Activated CD8-positive, alpha-beta memory T cell treated with anti-CD3 and anti-CD28 coated beads, Interleukin-2, amount 50 U/mL, for 24 hours (primary cell): ENCODE data around the gene MINDY4.
"Not testable (repeated sequence)": the region's sequence is repeated elsewhere in the genome, so short reads cannot be mapped to it uniquely, and the experiment has no call there.

Experiments used
- DNase-seq: peaks from one replicate; pipeline ENCODE4 v3.0.0-alpha.2; 2020; ENCODE audit errors: extremely low read depth

Gene MINDY4

DNA sequence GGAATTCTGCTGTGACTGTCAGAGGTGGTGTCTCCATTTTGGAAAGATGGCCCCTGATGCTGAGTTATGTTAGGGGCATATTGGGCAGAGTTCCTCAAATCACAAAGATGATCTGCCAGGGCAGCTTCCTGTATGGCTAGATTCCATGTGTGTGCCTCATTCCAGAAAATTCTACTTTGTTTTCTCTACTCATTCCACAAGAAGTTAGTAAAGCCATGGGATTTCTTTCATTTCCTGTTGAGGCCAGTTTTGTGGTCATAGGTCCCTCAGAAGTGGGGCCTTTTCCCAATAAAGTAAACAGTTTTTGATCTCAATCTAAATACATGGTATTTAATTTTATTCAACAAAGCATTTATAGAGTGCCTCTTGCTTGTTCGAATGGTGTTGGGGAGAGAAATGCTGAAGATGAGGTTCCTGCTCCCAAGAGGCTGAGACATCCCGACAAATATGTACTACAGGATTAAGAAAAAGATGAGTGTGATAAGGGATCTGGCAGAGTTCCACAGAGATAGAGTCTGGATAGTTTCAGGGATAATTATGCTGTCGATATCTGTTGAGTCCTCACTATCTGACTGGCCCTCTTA lies 33.0 kb downstream of the MINDY4 start:
- DNase-seq: no peak

- no peak for DNase-seq
Observed at GRCh38 chr7:30805081-30805691, 34.0 kb downstream of the MINDY4 start.

- DNase-seq: no peak
Observed at GRCh38 chr7:30805931-30806330, 34.7 kb downstream of the MINDY4 start.

GRCh38 chr7:30807477-30807876 lies 36.3 kb downstream of the MINDY4 start:
- DNase-seq: not testable (repeated sequence)

- not testable (repeated sequence) for DNase-seq
Observed at GRCh38 chr7:30807941-30808340, 36.7 kb downstream of the MINDY4 start.

GRCh38 chr7:30810986-30811385 lies 39.8 kb downstream of the MINDY4 start:
- DNase-seq: no peak

DNA sequence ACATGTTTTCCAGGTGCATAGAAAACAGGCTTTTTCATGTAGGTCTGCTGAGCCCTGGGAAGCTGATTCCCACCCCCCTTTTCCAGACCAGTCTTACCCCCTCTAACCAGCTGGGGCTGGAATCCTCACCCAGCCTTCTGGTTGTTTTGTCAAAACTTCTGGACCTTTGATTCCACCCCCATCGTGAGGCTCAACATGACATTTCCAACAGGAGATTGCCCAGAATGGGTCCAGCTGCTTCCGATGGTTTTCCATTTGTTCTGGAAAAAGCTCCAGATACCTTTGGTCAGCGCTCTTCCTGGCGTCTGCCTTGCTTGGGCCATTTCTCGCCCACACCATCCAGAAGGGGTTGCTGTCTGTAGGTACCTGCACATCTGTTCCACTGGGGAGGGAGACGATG lies 41.5 kb downstream of the MINDY4 start:
- DNase-seq: no peak

DNA sequence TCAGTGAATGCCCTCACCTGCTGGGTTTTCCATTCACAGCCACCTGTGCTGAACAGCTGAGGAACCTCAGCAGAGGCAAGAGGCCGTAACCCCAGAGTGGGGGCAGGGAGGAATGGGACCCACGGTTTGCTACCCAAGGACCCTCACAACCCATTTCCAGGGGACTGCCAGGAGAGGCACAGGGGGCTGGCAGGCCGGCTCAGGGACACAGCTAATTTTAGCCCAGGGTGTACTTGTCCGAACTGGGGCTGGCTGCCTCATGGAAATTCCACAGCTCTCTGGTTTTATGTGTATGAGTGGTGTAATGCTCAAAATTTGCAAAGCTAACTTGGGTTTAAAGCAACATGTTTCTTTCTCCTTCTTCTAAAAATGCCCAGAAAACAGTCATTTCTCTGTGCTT lies 42.2 kb downstream of the MINDY4 start:
- no peak for DNase-seq

GRCh38 chr7:30814700-30815387 lies 43.6 kb downstream of the MINDY4 start:
- DNase-seq: no peak

DNA sequence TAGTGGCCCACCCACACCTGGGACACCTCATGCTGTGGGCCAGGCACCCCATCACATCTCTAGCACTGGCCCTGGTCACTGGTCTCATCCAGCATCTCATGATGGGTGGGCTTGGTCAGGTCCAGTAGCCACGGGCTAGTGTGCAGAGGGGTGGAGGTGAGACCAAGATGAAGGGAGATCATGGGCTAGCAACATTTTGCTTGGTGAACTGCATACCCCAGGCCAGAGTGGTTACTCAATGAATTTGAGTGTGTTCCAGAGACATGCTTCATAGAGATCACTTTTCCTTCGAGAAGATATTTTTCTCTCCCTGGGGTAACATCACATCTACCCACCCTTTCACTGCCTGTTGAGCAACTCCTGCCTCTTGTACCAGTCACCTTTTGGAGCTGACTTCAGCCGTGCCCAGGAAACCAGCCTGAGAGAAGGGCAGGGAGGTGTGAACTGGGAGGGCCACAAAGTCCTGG lies 44.2 kb downstream of the MINDY4 start:
- DNase-seq: no peak

GRCh38 chr7:30815951-30816644 lies 44.9 kb downstream of the MINDY4 start:
- no peak for DNase-seq

- DNase-seq: no peak
Observed at GRCh38 chr7:30816645-30817370, 45.6 kb downstream of the MINDY4 start.

DNA sequence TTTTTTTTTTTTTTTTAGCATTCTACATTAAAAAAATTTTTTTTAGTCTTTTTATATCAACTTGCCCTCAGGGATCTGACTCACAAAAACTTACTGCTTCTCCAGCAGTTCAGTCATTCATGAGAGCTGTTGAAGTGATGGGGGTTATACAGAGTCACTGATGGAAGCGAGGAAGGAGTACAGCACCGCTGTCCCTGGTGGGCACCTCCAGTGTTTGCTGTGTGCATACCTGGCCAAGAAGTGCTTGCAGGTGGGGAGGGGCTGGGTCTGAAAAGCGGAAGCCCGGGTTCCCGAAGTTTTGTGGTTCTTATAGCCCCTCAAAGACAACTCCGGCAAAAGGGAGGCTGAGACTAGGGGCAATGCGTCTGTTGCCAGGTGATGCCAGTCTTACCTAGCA lies 46.2 kb downstream of the MINDY4 start:
- no peak for DNase-seq

DNA sequence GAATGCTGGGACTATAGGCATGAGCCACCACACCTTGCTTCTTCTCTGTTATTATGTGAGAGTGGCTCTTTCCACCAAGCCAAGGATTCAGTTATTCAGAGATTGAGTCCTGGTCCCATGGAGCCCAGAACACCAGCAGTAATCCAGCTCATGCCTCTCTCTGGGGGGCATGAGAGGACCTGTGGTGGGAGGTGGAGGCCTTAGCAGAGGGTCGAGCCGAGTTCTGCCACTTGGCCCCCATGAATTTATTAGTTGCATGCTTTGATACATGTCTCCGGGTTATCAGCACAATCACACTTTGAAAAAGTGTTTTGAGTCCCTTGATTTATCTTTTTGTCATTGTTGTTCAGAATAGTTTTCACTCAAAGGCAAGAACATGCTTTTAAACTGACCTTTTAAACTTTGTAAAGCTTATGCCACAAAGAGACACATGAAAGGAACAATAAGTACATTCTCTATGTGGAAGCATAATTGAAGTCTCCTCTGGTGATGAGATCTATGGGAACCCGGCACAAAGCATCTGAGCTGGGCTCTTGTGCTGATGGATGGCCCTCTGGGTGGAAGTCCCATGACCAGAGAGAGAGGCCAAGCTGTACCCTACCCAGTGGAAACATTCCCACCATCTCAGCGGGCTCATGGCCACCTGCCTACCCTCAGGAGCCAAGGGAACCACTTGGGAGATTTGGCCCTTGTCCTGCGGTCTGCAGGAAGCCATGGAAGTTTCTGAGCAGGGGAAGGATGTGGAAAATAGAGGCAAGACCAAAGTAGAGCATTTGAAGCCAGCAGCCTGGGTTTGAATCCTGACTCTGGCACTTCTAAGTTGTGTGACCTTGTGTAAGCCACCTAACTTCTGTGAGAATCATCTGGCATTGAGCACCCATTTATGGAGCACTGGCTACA lies 53.9 kb downstream of the MINDY4 start:
- no peak for DNase-seq

- no peak for DNase-seq
Observed at GRCh38 chr7:30826181-30826580, 55.0 kb downstream of the MINDY4 start.

DNA sequence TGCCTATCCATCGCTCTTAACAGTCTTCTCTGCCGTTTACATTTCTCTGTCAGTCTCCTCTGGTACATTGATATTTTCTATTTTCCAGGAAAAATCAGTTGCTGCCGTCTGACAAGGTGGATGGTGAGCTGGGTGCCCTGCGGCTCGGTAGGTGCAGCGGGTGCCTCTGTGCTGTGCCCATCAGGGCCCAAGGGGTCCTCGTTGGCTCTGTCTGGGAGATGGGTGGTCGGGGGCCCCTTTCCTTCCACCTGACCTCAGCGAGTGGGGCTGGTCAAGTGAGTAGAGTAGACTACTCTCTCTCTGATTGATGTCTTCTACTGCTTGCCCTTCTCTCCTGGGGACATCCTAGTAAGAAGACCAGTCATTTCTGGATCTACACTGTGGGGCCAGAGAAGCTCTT lies 57.4 kb downstream of the MINDY4 start:
- no peak for DNase-seq

DNA sequence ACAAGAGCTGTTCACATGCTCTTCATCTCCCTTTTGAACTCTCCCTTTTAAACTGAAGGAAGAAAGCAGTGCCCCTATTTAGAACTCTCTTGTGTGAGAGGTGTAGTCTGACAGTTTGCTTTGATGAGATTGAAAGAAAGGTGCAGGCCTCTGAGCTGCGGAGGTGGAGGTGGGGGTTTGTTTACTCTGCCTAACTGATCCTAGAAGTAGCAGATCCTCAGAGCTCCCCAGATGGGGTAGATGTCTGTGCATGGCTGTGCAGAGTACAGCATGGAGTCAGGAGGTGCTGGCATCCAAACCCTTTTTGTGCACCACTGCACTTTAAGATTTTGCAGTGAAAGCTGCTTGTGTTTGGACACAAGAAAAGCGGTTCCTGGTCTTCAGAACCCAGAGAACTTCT lies 58.3 kb downstream of the MINDY4 start:
- DNase-seq: no peak

DNA sequence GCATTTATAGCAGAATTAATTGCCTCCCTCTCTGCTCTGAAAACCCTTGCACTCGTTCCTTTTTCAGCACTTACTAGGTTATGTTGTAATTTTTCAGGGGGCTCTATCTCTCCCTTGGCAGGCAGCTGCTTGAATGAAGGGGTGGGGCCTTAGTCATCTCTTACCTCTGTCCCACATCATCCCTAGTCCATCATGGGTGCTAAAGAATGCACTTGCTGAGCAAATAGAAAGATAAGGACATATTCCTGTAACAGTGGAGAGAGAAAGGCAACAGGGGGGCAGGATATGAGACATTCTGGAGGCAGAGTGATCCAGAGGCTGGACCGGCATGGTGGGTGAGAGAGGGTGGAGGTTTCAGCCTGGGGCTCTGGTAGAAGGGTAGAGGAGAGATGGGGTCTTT lies 60.0 kb downstream of the MINDY4 start:
- no peak for DNase-seq

DNA sequence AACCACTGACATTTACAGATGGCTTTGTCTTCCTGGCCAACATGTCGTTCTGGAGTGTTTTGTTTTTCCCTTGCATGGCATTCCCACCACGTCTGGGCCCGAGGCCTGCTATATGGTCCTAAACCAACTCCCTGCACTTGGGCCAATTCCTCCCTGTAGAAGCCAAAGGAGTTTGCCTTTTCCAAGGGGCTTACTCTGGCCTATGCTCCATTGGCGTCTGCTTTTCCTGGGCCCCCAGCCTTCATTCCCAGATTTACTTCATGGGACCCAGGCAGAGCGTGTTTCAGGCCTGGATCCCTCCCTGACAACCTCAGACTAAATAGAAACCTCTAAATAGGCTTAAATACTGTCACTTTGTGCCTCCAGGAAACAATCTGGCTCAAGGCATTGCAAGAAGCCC lies 60.7 kb downstream of the MINDY4 start:
- DNase-seq: no peak

DNA sequence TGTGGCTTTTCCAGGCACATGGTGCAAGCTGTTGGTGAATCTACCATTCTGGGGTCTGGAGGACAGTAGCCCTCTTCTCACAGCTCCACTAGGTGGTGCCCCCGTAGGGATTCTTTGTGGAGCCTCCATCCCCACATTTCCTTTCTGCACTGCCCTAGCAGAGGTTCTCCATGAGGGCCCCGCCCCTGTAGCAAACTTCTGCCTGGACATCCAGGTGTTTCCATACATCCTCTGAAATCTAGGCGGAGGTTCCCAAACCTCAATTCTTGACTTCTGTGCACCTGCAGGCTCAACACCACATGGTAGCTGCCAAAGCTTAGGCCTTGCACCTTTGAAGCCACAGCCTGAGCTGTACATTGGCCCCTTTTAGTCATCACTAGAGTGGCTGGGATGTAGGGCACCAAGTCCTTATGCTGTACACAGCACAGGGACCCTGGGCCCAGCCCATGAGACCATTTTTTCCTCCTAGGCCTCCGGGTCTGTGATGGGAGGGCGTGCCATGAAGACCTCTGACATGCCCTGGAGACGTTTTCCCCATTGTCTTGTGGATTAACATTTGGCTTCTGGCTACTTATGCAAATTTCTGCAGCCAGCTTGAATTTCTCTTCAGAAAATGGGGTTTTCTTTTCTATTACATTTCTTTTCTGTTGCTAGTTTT lies 62.9 kb downstream of the MINDY4 start:
- DNase-seq: not testable (repeated sequence)
